Embryonic facial prominence (tissue), 1 donor: ENCODE measurements around the gene SRSF1.
"Not testable (repeated sequence)": the region's sequence is repeated elsewhere in the genome, so short reads cannot be mapped to it uniquely, and the experiment has no call there.

Experiments
- DNase-seq: peaks from one replicate; pipeline ENCODE4 v3.0.0-alpha.2; 2016; ENCODE audit errors: extremely low spot score

SRSF1 gene

GRCh38 chr17:57965521-57966160, 41.4 kb downstream of the SRSF1 start:
- no peak for DNase-seq

GRCh38 chr17:57963149-57963511, 43.9 kb downstream of the SRSF1 start:
- DNase-seq = no peak

GRCh38 chr17:57962279-57963148, 44.5 kb downstream of the SRSF1 start:
- no peak for DNase-seq

- DNase-seq = no peak
These were observed 47.1 kb downstream of the SRSF1 start for GRCh38 chr17:57959929-57960328.

- DNase-seq = not testable (repeated sequence)
These were observed 48.7 kb downstream of the SRSF1 start for GRCh38 chr17:57958391-57958790.

GRCh38 chr17:57957886-57958285, 49.2 kb downstream of the SRSF1 start:
- no peak for DNase-seq

GRCh38 chr17:57957120-57957850, 49.8 kb downstream of the SRSF1 start:
- DNase-seq = no peak

GRCh38 chr17:57956291-57957119, 50.5 kb downstream of the SRSF1 start:
- no peak for DNase-seq

GRCh38 chr17:57955183-57955931, 51.7 kb downstream of the SRSF1 start, which contains the start of gene CUEDC1:
Gene CUEDC1 (minus strand): TSS chr17:57955412. CDS start chr17:57885564, 69,848 bp downstream.
- no peak for DNase-seq

- DNase-seq = no peak
These were observed 52.5 kb downstream of the SRSF1 start for GRCh38 chr17:57954397-57955182.

GRCh38 chr17:57953705-57954396, 53.2 kb downstream of the SRSF1 start:
- DNase-seq = no peak
